WTC11 (cell line): ENCODE measurements around the gene PCNX4. TPM values are rescaled to one million over a fixed set of nuclear protein-coding genes. Genes with fewer than 3 reads are reported as not detected.
"Not testable (repeated sequence)": the region's sequence is repeated elsewhere in the genome, so short reads cannot be mapped to it uniquely, and the experiment has no call there.

Experiments
- ATAC-seq: fragments of 200-7000 bp; cut with Tn5 transposase; 2 replicates; pipeline ENCODE4 v1.10.0; 2021; ENCODE audit warnings: mild to moderate bottlenecking, moderate library complexity
- CTCF ChIA-PET: fragments of 300-600 bp; sonication (Branson Sonifier 250); formaldehyde crosslinking; loops from one replicate; lab custom pipeline; 2021; ENCODE audit warnings: antibody characterized with exemption; lab: Charles Lee
- POLR2A ChIA-PET: fragments of 350-600 bp; sonication (Branson Sonifier 250); formaldehyde crosslinking; loops from one replicate; lab custom pipeline; 2021; ENCODE audit warnings: antibody characterized with exemption; lab: Charles Lee
- DNase-seq: peaks from one replicate; pipeline ENCODE4 v3.0.0; 2021; ENCODE audit warnings: low spot score
- H3K27ac Mint-ChIP-seq: 2 replicates; pipeline ENCODE4 v1.8.0; 2021; ENCODE audit warnings: mixed read lengths
- H3K27me3 Mint-ChIP-seq: 2 replicates; pipeline ENCODE4 v1.8.0; 2021; ENCODE audit warnings: low read depth, mild to moderate bottlenecking, moderate library complexity, mixed read lengths
- H3K36me3 Mint-ChIP-seq: 2 replicates; pipeline ENCODE4 v1.8.0; 2021; ENCODE audit warnings: mixed read lengths
- H3K4me1 Mint-ChIP-seq: 2 replicates; pipeline ENCODE4 v1.8.0; 2022; ENCODE audit warnings: mixed read lengths
- H3K4me3 Mint-ChIP-seq: 2 replicates; pipeline ENCODE4 v1.8.0; 2021; ENCODE audit warnings: mild to moderate bottlenecking, moderate library complexity, mixed read lengths
- H3K9me3 Mint-ChIP-seq: 2 replicates; pipeline ENCODE4 v1.8.0; 2021; ENCODE audit warnings: mixed read lengths
- ATF1 ChIP-seq: sonication (generic); formaldehyde crosslinking; IDR thresholded peaks from 2 replicates; pipeline ENCODE4 v1.8.1; 2023; ENCODE audit warnings: mild to moderate bottlenecking, moderate library complexity, missing genetic modification reagents
- ATF2 ChIP-seq: sonication (generic); formaldehyde crosslinking; IDR thresholded peaks from 2 replicates; pipeline ENCODE4 v1.8.1; 2022; ENCODE audit warnings: low read depth, missing genetic modification reagents, borderline replicate concordance
- CREM ChIP-seq: sonication (generic); formaldehyde crosslinking; IDR thresholded peaks from 2 replicates; pipeline ENCODE4 v1.8.1; 2022; ENCODE audit warnings: mild to moderate bottlenecking, missing genetic modification reagents, moderate library complexity
- ERG ChIP-seq: fragments of 250-450 bp; sonication (Bioruptor Pico); IDR thresholded peaks from 2 replicates; pipeline ENCODE4 v1.8.0; 2021; ENCODE audit warnings: mild to moderate bottlenecking
- ETV6 ChIP-seq: sonication (generic); formaldehyde crosslinking; IDR thresholded peaks from 2 replicates; pipeline ENCODE4 v1.8.1; 2022; ENCODE audit warnings: mild to moderate bottlenecking, missing genetic modification reagents
- FOXP1 ChIP-seq: sonication (generic); formaldehyde crosslinking; IDR thresholded peaks from 2 replicates; pipeline ENCODE4 v1.8.0; 2022; ENCODE audit warnings: missing genetic modification reagents, mild to moderate bottlenecking, moderate library complexity, borderline replicate concordance
- IRF1 ChIP-seq: sonication (generic); formaldehyde crosslinking; IDR thresholded peaks from 2 replicates; pipeline ENCODE4 v1.8.0; 2023; ENCODE audit warnings: missing genetic modification reagents
- MXD4 ChIP-seq: fragments of 250-450 bp; sonication (Bioruptor Pico); IDR thresholded peaks from 2 replicates; pipeline ENCODE4 v1.8.0; 2021; ENCODE audit warnings: mild to moderate bottlenecking, moderate library complexity, borderline replicate concordance
- MYBL2 ChIP-seq: sonication (generic); formaldehyde crosslinking; IDR thresholded peaks from 2 replicates; pipeline ENCODE4 v1.8.1; 2023; ENCODE audit warnings: mild to moderate bottlenecking, moderate library complexity, missing genetic modification reagents
- NR1H2 ChIP-seq: sonication (generic); formaldehyde crosslinking; IDR thresholded peaks from 2 replicates; pipeline ENCODE4 v1.9.0; 2021; ENCODE audit warnings: mild to moderate bottlenecking, moderate library complexity, missing genetic modification reagents
- PRRX2 ChIP-seq: fragments of 250-450 bp; sonication (Bioruptor Pico); IDR thresholded peaks from 2 replicates; pipeline ENCODE4 v1.8.0; 2021; ENCODE audit warnings: mild to moderate bottlenecking
- TCF7 ChIP-seq: sonication (generic); formaldehyde crosslinking; IDR thresholded peaks from 2 replicates; pipeline ENCODE4 v1.8.0; 2022; ENCODE audit warnings: mild to moderate bottlenecking, low read depth, missing genetic modification reagents, moderate library complexity
- TP53 ChIP-seq: sonication (generic); formaldehyde crosslinking; IDR thresholded peaks from 2 replicates; pipeline ENCODE4 v1.8.1; 2023; ENCODE audit warnings: mild to moderate bottlenecking, missing genetic modification reagents
- ZNF121 ChIP-seq: sonication (generic); formaldehyde crosslinking; IDR thresholded peaks from 2 replicates; pipeline ENCODE4 v1.8.0; 2023; ENCODE audit warnings: missing genetic modification reagents
- ZNF219 ChIP-seq: sonication (generic); formaldehyde crosslinking; IDR thresholded peaks from 2 replicates; pipeline ENCODE4 v1.8.0; 2023; ENCODE audit warnings: missing genetic modification reagents, mild to moderate bottlenecking, borderline replicate concordance
- ZNF317 ChIP-seq: sonication (generic); formaldehyde crosslinking; IDR thresholded peaks from 2 replicates; pipeline ENCODE4 v1.8.1; 2023; ENCODE audit warnings: low read depth, mild to moderate bottlenecking, moderate library complexity, missing genetic modification reagents, borderline replicate concordance
- ZNF423 ChIP-seq: fragments of 250-450 bp; sonication (Bioruptor Pico); IDR thresholded peaks from 2 replicates; pipeline ENCODE4 v2.1.2; 2022; ENCODE audit warnings: mild to moderate bottlenecking, moderate library complexity
- total RNA-seq: library from RNA; stranded (reverse); gene quantifications from 3 replicates; pipeline ENCODE4 v1.2.3, GENCODE V29; 2021
- TF ChIP-seq, protein P1 (sequence below): sonication (generic); formaldehyde crosslinking; IDR thresholded peaks from 2 replicates; pipeline ENCODE4 v1.8.0; 2023; ENCODE audit warnings: missing genetic modification reagents, mild to moderate bottlenecking, borderline replicate concordance
- TF ChIP-seq, protein P2 (sequence below): sonication (generic); formaldehyde crosslinking; IDR thresholded peaks from 2 replicates; pipeline ENCODE4 v1.8.1; 2022; ENCODE audit warnings: mild to moderate bottlenecking, moderate library complexity, missing genetic modification reagents
- TF ChIP-seq, protein P3 (sequence below): sonication (generic); formaldehyde crosslinking; IDR thresholded peaks from 2 replicates; pipeline ENCODE4 v1.8.0; 2022; ENCODE audit warnings: mild to moderate bottlenecking, missing genetic modification reagents

The PCNX4 gene
- total RNA-seq, 1 experiment from 2014 or later: 31.7 TPM

DNA sequence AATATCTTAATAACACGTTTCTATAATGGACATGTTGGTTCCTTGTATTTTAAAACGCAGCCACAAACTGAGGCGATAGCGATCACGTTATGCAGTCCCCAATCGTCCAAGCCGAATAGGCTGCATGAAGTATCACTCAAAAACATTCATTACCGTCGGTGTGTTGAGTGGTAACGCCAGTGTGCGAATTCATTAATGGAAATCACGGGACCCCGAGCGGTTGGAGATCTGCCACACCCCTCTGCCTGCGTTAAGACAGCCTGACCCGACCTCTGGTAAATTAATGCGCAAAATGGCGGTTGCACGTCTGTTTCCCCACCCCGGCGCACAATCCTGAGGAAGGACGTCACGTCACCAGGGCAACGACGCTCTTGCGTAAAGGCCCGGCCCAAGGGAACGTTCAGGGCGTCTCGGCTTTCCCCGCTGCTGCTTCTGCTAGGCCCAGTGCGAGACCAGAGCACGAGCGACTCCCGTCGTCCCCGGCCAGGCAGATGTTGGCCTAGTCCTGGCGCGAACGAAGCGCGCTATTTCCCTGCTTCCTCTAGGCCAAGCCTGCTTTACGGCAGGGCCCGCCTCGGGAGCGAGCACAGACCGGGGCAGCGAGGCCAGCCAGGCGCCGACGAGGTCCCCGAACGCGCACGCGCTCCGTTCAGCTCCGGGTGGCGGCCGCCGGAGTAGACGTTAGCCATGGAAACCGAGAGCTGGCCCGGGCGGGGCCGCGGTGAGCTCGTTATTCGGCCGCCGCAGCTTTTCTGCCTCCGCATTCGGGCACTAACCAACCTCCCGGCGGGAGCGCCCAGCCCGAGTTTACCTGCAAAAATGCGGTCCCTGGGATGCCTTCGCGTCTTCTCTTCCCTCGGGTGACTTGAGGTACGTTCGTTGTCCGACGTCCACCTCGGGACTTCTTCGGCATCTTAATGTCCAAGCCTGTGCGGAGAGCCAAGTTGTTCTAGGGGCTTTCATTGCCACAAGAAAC is at the start of gene PCNX4 (continued):
- TF ChIP-seq, protein P1, sequence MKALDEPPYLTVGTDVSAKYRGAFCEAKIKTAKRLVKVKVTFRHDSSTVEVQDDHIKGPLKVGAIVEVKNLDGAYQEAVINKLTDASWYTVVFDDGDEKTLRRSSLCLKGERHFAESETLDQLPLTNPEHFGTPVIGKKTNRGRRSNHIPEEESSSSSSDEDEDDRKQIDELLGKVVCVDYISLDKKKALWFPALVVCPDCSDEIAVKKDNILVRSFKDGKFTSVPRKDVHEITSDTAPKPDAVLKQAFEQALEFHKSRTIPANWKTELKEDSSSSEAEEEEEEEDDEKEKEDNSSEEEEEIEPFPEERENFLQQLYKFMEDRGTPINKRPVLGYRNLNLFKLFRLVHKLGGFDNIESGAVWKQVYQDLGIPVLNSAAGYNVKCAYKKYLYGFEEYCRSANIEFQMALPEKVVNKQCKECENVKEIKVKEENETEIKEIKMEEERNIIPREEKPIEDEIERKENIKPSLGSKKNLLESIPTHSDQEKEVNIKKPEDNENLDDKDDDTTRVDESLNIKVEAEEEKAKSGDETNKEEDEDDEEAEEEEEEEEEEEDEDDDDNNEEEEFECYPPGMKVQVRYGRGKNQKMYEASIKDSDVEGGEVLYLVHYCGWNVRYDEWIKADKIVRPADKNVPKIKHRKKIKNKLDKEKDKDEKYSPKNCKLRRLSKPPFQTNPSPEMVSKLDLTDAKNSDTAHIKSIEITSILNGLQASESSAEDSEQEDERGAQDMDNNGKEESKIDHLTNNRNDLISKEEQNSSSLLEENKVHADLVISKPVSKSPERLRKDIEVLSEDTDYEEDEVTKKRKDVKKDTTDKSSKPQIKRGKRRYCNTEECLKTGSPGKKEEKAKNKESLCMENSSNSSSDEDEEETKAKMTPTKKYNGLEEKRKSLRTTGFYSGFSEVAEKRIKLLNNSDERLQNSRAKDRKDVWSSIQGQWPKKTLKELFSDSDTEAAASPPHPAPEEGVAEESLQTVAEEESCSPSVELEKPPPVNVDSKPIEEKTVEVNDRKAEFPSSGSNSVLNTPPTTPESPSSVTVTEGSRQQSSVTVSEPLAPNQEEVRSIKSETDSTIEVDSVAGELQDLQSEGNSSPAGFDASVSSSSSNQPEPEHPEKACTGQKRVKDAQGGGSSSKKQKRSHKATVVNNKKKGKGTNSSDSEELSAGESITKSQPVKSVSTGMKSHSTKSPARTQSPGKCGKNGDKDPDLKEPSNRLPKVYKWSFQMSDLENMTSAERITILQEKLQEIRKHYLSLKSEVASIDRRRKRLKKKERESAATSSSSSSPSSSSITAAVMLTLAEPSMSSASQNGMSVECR (CRISPR knock-in tag): peak; percentile 91; the same call in 1 of the 2 replicates
- peak; percentile 44; the same call in 1 of the 2 replicates for TF ChIP-seq MYBL2 (CRISPR knock-in tag)
- TF ChIP-seq, protein P2, sequence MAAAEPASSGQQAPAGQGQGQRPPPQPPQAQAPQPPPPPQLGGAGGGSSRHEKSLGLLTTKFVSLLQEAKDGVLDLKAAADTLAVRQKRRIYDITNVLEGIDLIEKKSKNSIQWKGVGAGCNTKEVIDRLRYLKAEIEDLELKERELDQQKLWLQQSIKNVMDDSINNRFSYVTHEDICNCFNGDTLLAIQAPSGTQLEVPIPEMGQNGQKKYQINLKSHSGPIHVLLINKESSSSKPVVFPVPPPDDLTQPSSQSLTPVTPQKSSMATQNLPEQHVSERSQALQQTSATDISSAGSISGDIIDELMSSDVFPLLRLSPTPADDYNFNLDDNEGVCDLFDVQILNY (CRISPR knock-in tag): peak; percentile 91
- TF ChIP-seq ATF2 (CRISPR knock-in tag): no peak
- TF ChIP-seq MXD4 (CRISPR knock-in tag): no peak
- peak; percentile 90 for TF ChIP-seq FOXP1 (CRISPR knock-in tag)
- TF ChIP-seq ZNF121 (CRISPR knock-in tag): no peak
- TF ChIP-seq ZNF423 (CRISPR knock-in tag): no peak
- 0 out of 2 replicates have a peak, but pooled peaks have one; percentile 3 for TF ChIP-seq IRF1 (CRISPR knock-in tag)
- TF ChIP-seq ETV6 (CRISPR knock-in tag): peak; percentile 91
- peak; percentile 69 for TF ChIP-seq CREM (CRISPR knock-in tag)

GRCh38 chr14:60047976-60048375 is 43.7 kb upstream of the PCNX4 start:
- H3K4me1 Mint-ChIP-seq, H3K36me3 Mint-ChIP-seq, POLR2A ChIA-PET, H3K27me3 Mint-ChIP-seq, H3K27ac Mint-ChIP-seq, ATAC-seq, DNase-seq, H3K4me3 Mint-ChIP-seq, CTCF ChIA-PET: not testable (repeated sequence)
- peaks cover 30% of the 10 kb centered on the region for H3K9me3 Mint-ChIP-seq

GRCh38 chr14:60051721-60052221 is 40.0 kb upstream of the PCNX4 start:
- POLR2A ChIA-PET: no interaction called here
- TF ChIP-seq PRRX2 (CRISPR knock-in tag): no peak
- TF ChIP-seq, protein P3, sequence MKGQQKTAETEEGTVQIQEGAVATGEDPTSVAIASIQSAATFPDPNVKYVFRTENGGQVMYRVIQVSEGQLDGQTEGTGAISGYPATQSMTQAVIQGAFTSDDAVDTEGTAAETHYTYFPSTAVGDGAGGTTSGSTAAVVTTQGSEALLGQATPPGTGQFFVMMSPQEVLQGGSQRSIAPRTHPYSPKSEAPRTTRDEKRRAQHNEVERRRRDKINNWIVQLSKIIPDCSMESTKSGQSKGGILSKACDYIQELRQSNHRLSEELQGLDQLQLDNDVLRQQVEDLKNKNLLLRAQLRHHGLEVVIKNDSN: no peak
- TF ChIP-seq ZNF219 (CRISPR knock-in tag): no peak
- no peak for TF ChIP-seq TCF7 (CRISPR knock-in tag)
- TF ChIP-seq TP53 (CRISPR knock-in tag): no peak
- TF ChIP-seq ERG (CRISPR knock-in tag): no peak
- TF ChIP-seq NR1H2 (CRISPR knock-in tag): no peak
- TF ChIP-seq ATF1: no peak
- TF ChIP-seq ZNF317 (CRISPR knock-in tag): no peak

More at GRCh38 chr14:60051721-60052221, 40.0 kb upstream of the PCNX4 start:
- Mint-ChIP-seq H3K27me3 (peaks cover 3% of the 10 kb centered on the region; the same call in 1 of the 2 replicates), H3K4me1 (no peaks in the 10 kb centered on the region), H3K4me3 (no peak overlapping the region), H3K9me3 (no peaks in the 10 kb centered on the region), H3K36me3 (no peaks in the 10 kb centered on the region), H3K27ac (no peak overlapping the region)
- no peak for DNase-seq
- CTCF ChIA-PET: interaction anchor here (1.1 kb wide), 1 partner anchor 475 kb away, joined by 3 read pairs; the partner anchor contains the start of gene CCDC175
- ATAC-seq: no peak
